Fibroblast of skin of back (primary cell): Measurements from ENCODE around the gene BPIFB4.
"Not testable (repeated sequence)": the region's sequence is repeated elsewhere in the genome, so short reads cannot be mapped to it uniquely, and the experiment has no call there.

Experiments used
- DNase-seq: peaks from one replicate; pipeline ENCODE4 v3.0.0-alpha.2; 2013

Gene BPIFB4

DNA sequence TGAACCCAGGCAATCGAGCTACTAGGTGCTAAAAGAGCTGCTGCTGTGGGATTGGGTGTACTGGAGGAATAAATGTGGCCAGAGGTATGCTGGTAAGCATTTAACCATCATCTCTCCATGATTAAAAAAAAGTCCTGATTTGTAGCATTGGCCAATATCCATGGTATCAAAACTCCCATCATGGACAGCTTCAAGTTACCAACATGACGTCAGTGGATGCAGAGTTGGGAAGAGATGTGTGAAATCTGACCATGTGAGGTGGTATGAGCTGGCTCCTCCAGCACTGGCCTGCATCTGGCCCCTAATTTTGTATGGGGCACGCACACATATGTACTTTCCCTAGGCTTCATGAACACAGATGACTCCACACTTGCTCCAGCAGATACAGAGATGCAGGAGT lies 11.7 kb downstream of the BPIFB4 start:
- no peak for DNase-seq

GRCh38 chr20:33091693-33092092 lies 12.2 kb downstream of the BPIFB4 start:
- DNase-seq, result no peak

- DNase-seq, result no peak
Observed at GRCh38 chr20:33092361-33092760, 12.9 kb downstream of the BPIFB4 start.

DNA sequence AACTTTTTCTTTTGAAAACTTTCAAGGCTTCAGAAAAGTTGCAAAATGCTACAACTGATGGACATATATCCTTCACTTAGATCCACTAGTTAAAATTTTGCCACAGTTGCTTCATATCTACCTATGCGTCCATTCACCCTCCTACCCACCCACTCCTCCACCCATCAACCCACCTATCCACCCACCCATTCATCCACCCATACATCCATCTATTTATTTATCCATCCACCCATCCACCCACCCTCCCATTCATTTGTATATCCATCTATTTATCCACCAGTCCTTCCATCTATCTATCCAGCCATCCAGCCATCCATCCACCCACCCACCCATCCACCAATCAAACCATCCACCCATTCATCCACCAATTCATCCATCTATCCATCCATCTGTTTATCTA lies 13.6 kb downstream of the BPIFB4 start:
- no peak for DNase-seq

GRCh38 chr20:33093582-33093981 lies 14.1 kb downstream of the BPIFB4 start:
- DNase-seq, result no peak

DNA sequence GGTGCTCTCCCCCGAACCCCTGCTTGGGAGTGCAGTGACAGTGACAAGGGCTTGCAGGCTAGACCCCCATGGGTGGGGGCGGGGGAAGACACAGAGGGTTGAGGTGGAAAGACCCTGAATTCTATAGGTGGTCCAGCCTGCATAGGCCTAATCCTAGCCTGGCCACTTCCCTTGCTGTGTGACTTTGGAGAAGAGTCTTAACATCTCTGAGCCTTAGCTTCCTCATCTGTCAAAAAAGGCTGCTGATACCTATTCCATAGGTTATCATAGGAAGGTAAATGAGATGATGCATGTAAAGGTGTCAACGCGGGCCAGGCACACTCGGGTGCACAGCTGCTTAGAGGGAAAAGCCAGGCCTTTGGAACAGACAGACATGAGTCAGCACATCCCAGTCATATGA lies 15.8 kb downstream of the BPIFB4 start:
- no peak for DNase-seq

DNA sequence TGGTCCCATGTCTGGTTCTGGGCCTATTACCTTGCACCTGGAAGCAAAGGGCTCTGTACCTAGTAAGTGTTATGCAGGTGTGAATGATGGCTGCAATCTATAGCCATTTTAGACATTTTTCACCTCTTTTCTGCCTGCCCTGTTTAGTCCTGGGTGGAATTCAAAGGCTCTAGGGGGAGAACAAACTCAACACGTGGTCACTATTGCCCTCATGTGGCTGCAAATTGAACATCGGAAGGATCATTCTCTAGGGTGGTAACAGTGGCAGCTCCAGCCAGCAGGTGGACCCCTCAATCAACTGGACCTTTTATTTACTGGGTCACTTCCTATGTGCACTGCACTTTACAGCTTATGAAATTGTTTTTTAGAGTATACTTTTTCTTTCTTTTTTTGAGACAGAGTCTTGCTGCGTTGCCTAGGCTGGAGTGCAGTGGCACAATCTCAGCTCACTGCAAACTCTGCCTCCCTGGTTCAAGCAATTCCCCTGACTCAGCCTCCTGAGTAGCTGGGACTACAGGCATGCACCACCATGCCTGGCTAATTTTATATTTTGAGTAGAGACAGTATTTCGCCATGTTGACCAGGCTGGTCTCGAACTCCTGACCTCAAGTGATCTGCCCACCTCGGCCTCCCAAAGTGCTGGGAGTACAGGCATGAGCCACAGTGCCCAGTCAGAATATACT lies 16.6 kb downstream of the BPIFB4 start:
- DNase-seq, result peak; percentile 38

DNA sequence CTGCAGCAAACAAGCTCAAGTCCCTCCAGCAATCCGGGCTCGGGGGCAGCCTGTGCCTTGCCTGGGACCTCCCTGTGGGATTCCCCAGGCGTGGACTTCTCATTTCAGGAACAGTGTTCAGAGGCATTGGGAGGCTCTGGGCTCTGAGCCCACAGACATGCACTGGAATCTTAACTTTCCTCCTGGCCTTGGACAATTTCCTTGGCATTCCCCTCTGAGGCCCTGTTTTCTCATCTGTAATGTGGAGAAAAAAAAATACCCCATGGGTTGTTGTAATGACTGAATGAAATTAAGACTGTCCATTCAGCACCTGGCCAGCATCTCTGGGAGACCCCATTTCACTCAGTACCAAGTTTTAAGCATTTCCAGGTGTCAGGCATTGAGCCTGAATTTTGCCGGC lies 17.6 kb downstream of the BPIFB4 start:
- no peak for DNase-seq

- no peak for DNase-seq
Observed at GRCh38 chr20:33099843-33100538, 20.5 kb downstream of the BPIFB4 start.

GRCh38 chr20:33103556-33103955 lies 24.1 kb downstream of the BPIFB4 start:
- DNase-seq, result no peak

DNA sequence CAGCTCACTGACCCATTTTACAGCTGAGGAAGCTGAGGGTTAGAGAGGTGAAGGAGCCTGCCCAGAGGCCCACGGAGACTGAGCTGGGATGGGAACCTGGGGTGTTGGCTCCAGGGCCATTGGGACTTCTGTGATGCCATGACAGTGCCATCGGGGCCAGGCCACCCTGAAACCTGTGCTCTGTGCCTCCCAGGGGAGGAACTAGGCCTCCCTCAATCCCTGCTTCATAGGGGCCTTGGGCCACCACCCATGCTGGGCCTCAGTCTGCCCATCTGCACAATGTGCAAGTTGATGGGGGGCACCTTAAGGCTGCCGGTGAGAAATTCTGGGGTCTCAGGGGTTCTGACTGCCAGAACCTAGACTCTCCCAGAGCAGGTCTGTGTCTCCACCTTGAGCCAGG lies 24.9 kb downstream of the BPIFB4 start:
- DNase-seq, result no peak

GRCh38 chr20:33105316-33105924 lies 26.0 kb downstream of the BPIFB4 start:
- no peak for DNase-seq

- not testable (repeated sequence) for DNase-seq
Observed at GRCh38 chr20:33106058-33106620, 26.7 kb downstream of the BPIFB4 start.

GRCh38 chr20:33108661-33109060 lies 29.2 kb downstream of the BPIFB4 start:
- no peak for DNase-seq

GRCh38 chr20:33110147-33110825 lies 30.8 kb downstream of the BPIFB4 start:
- DNase-seq, result no peak

GRCh38 chr20:33111306-33111705 lies 31.9 kb downstream of the BPIFB4 start:
- DNase-seq, result no peak

GRCh38 chr20:33112547-33113386 lies 33.3 kb downstream of the BPIFB4 start:
- DNase-seq, result no peak

DNA sequence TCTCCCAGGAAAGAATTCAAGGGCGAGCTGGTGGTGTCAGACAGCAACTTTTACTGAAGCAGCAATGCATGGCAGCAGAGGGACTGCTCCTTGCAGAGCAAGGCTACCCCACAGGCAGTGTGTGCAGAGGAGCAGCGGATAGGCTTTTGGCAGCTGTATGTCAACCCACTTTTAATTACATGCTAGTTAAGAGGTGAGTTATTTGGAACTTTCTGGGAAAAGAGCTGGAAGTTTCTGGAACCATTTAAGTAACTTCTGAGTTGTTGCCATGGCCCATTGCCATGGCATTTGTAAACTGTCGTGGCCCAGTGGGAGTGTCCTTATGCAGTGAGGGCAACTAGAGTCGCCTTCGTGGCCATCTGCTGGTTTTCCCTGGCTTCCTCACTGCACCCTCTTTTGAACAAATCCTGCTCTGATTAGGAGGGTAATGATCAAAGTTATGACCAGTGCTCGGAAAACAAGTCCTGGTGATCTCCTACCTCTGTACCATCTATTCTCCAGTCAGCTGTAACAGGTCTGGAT lies 34.0 kb downstream of the BPIFB4 start:
- no peak for DNase-seq

DNA sequence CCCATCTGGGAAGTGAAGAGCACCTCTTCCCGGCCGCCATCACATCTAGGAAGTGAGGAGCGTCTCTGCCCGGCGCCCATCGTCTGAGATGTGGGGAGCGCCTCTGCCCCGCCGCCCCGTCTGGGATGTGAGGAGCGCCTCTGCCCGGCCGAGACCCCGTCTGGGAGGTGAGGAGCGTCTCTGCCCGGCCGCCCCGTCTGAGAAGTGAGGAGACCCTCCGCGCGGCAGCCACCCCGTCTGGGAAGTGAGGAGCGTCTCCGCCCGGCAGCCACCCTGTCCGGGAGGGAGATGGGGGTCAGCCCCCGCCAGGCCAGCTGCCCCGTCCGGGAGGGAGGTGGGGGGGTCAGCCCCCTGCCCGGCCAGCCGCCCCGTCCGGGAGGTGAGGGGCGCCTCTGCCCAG lies 36.1 kb downstream of the BPIFB4 start:
- DNase-seq, result not testable (repeated sequence)

- peak; percentile 11 for DNase-seq
Observed at GRCh38 chr20:33119725-33120720, 40.6 kb downstream of the BPIFB4 start.

DNA sequence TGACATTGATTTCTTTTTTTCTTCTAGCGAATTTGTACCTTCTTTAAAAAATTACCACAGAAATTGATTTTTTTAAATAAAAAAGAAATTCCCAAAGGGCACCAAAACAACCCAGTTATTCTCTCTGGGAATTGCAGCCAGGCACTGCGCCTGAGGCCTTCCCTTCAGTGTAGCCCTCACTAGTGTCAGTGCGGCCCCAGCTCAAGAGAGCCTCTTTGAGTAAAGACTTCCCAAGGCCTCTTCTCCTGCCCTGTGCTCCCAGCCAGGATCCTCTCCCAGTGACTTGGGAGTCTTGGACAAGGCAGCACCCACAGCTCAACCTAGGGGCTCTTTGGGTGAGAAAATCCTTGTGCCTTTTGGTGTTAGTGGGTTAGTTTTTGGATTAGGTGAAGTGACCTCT lies 41.5 kb downstream of the BPIFB4 start:
- DNase-seq, result no peak
